ENCODE data around the gene RIBC1. TPM values are rescaled to one million over a fixed set of nuclear protein-coding genes. Genes with fewer than 3 reads are reported as not detected.
"Not testable (repeated sequence)": the region's sequence is repeated elsewhere in the genome, so short reads cannot be mapped to it uniquely, and the experiment has no call there.

The RIBC1 gene
- total RNA-seq, 1 donor from 2014 or later, result 0.60 TPM

DNA sequence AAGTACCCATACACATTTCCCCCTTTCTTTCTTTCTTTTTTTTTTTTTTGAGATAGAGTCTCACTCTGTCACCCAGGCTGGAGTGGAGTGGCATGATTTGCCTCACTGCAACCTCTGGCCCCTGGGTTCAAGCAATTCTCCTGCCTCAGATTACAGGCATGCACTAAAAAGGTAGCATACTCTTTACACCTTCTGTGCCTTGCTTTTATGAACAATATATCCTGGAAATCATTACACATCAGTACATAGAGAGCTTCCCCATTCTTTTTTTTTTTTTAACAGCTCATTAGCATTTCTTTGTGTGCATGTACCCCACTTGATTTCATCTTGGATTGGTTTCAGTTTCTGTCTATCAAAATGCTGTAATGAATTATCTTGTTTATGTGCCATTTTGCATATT is 30.1 kb downstream of the RIBC1 start:
- no peak overlapping the region for H3K27ac Mint-ChIP-seq (ENCODE audit: unreplicated experiment)
- no peaks in the 10 kb centered on the region for H3K4me1 Mint-ChIP-seq (ENCODE audit: low read depth)
- TF ChIP-seq, protein P1, sequence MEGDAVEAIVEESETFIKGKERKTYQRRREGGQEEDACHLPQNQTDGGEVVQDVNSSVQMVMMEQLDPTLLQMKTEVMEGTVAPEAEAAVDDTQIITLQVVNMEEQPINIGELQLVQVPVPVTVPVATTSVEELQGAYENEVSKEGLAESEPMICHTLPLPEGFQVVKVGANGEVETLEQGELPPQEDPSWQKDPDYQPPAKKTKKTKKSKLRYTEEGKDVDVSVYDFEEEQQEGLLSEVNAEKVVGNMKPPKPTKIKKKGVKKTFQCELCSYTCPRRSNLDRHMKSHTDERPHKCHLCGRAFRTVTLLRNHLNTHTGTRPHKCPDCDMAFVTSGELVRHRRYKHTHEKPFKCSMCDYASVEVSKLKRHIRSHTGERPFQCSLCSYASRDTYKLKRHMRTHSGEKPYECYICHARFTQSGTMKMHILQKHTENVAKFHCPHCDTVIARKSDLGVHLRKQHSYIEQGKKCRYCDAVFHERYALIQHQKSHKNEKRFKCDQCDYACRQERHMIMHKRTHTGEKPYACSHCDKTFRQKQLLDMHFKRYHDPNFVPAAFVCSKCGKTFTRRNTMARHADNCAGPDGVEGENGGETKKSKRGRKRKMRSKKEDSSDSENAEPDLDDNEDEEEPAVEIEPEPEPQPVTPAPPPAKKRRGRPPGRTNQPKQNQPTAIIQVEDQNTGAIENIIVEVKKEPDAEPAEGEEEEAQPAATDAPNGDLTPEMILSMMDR (IDR thresholded peaks at IDR 0.05), result no peak
- no peaks in the 10 kb centered on the region for H3K36me3 Mint-ChIP-seq (ENCODE audit: low read depth)
- DNase-seq (ENCODE audit: low spot score), result no peak
- peaks cover 9% of the 10 kb centered on the region for H3K9me3 Mint-ChIP-seq (ENCODE audit: low read depth)
- H3K27me3 Mint-ChIP-seq (ENCODE audit: low read depth), result peaks cover 6% of the 10 kb centered on the region
- H3K4me3 Mint-ChIP-seq (ENCODE audit: unreplicated experiment), result no peak overlapping the region

DNA sequence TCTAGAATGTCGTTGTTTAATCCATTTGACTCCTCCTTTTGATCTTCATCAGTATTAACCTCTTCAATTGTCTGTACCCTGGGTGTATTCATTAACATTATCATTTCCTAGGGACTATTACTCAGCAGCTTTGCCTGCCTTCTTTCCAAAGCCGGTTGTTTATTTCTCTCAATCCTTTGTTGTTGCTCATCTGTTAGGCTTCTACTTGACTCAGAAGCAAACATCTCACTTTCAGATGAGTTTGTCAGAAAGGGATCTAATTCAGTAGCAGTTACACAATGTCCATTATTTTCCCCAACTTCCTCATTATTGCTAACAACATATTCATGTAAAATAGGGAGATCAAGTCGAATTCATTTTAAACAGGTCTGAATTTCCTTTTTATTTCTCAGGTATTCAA is 33.6 kb downstream of the RIBC1 start:
- Mint-ChIP-seq H3K4me3 (ENCODE audit: unreplicated experiment) (no peak overlapping the region), H3K27ac (ENCODE audit: unreplicated experiment) (no peak overlapping the region), H3K9me3 (ENCODE audit: low read depth) (no peaks in the 10 kb centered on the region), H3K36me3 (ENCODE audit: low read depth) (no peaks in the 10 kb centered on the region), H3K27me3 (ENCODE audit: low read depth) (peaks cover 6% of the 10 kb centered on the region), H3K4me1 (ENCODE audit: low read depth) (no peaks in the 10 kb centered on the region)
- TF ChIP-seq, protein P1 (IDR thresholded peaks at IDR 0.05), result no peak
- DNase-seq (ENCODE audit: low spot score), result no peak

DNA sequence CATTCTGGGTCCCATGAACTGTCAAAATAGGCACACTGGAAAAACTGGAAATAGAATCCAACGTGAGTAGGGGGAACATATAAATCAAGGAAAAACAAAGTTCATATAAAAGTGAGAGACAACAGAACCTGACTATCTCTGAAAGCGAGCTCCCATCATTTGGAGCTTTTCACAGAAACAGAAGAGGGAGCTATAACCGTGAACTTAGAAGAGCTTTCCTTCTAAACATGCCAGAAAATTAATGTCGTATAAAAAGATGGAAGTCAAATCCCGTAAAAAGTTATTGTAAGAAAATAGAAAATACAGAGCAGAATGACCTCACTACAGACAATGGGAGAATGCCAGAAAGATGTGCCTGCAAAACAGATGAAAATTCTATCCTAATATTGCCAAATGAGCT is 35.4 kb downstream of the RIBC1 start:
- H3K9me3 Mint-ChIP-seq (ENCODE audit: low read depth), result peaks cover under 1% of the 10 kb centered on the region
- no peaks in the 10 kb centered on the region for H3K4me1 Mint-ChIP-seq (ENCODE audit: low read depth)
- TF ChIP-seq, protein P1 (IDR thresholded peaks at IDR 0.05), result peak; percentile 50
- no peak overlapping the region for H3K27ac Mint-ChIP-seq (ENCODE audit: unreplicated experiment)
- peaks cover 7% of the 10 kb centered on the region for H3K27me3 Mint-ChIP-seq (ENCODE audit: low read depth)
- DNase-seq (ENCODE audit: low spot score), result no peak
- no peaks in the 10 kb centered on the region for H3K36me3 Mint-ChIP-seq (ENCODE audit: low read depth)
- H3K4me3 Mint-ChIP-seq (ENCODE audit: unreplicated experiment), result no peak overlapping the region

DNA sequence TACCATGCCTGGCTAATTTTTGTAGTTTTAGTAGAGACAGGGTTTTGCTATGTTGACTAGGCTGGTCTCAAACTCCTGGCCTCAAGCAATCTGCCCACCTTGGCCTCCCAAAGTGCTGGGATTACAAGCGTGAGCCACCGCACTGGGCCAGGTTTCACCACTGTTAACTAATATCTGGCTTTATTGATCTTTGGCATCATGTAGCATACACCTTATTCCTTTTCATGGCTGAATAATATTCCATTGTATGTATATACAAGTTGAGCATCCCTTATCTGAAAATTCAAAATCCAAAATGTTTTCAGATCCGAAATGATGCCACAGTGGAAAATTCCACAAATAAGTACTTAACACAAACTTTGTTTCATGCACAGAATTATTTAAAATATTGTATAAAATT is 46.0 kb downstream of the RIBC1 start:
- not testable (repeated sequence) for H3K36me3 Mint-ChIP-seq (ENCODE audit: low read depth); H3K4me1 Mint-ChIP-seq (ENCODE audit: low read depth); H3K27ac Mint-ChIP-seq (ENCODE audit: unreplicated experiment); H3K9me3 Mint-ChIP-seq (ENCODE audit: low read depth); H3K4me3 Mint-ChIP-seq (ENCODE audit: unreplicated experiment); DNase-seq (ENCODE audit: low spot score)
- H3K27me3 Mint-ChIP-seq (ENCODE audit: low read depth), result peaks cover 10% of the 10 kb centered on the region

DNA sequence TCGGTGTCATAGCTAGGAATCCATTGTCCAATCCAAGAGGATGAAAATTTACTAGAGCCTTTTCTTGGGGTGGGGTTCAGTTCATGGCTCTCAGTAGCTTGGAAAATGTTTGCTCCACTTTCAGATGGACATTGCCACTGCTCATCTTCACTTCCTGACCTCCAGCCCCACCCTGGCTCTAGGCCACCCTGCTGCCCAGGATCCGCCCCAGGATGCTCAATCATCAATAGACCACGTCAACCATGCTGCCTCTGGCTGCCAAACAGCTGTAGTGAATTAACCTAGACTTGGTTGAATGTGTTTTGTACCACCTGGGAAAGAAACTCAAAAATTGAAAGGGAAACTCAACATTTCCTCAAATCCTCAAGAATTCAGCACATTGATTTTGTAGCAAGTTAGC is 48.7 kb downstream of the RIBC1 start:
- Mint-ChIP-seq H3K4me3 (ENCODE audit: unreplicated experiment) (no peak overlapping the region), H3K4me1 (ENCODE audit: low read depth) (no peaks in the 10 kb centered on the region), H3K27ac (ENCODE audit: unreplicated experiment) (no peak overlapping the region), H3K36me3 (ENCODE audit: low read depth) (no peaks in the 10 kb centered on the region), H3K27me3 (ENCODE audit: low read depth) (peaks cover 13% of the 10 kb centered on the region), H3K9me3 (ENCODE audit: low read depth) (peaks cover 8% of the 10 kb centered on the region)
- TF ChIP-seq, protein P1 (IDR thresholded peaks at IDR 0.05), result no peak
- DNase-seq (ENCODE audit: low spot score), result no peak

DNA sequence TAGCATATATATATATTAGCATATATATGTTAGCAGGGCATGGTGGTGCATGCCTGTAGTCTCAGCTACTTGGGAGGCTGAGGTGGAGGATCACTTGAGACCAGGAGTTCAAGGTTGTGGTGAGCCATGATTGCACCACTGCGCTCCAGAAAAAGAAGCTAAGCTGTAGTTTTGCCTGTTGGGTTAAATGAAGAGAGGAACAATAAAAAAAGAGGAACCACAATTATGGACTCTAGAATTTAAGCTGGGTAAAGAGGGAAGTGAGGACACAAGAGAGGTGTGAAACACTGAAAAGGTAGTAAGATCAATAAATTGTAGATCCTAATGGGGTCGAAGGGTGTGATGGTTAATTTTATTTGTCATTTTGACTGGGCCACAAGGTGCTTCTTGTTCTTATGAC is 52.0 kb downstream of the RIBC1 start:
- H3K27ac Mint-ChIP-seq (ENCODE audit: unreplicated experiment), result no peak overlapping the region
- H3K4me1 Mint-ChIP-seq (ENCODE audit: low read depth), result no peaks in the 10 kb centered on the region
- TF ChIP-seq, protein P1 (IDR thresholded peaks at IDR 0.05), result no peak
- H3K4me3 Mint-ChIP-seq (ENCODE audit: unreplicated experiment), result no peak overlapping the region
- peaks cover 22% of the 10 kb centered on the region for H3K9me3 Mint-ChIP-seq (ENCODE audit: low read depth)
- peaks cover 13% of the 10 kb centered on the region for H3K27me3 Mint-ChIP-seq (ENCODE audit: low read depth)
- no peak for DNase-seq (ENCODE audit: low spot score)
- no peaks in the 10 kb centered on the region for H3K36me3 Mint-ChIP-seq (ENCODE audit: low read depth)

Measured in chondrocyte (in vitro differentiated cells).